Urothelium cell line (cell line): ENCODE measurements around the gene CCDC146.

Experiments used
- DNase-seq: peaks from one replicate; pipeline ENCODE4 v3.0.0; 2011; ENCODE audit warnings: low spot score, mixed read lengths
- FAIRE-seq: peaks from 2 replicates; lab custom pipeline; 2011; peaks lifted over from hg19 to GRCh38; lab: Jason Lieb, UNC

The CCDC146 gene

GRCh38 chr7:77239471-77239870 lies 117.1 kb downstream of the CCDC146 start:
- FAIRE-seq: no peak
- no peak for DNase-seq

GRCh38 chr7:77242068-77242467 lies 119.7 kb downstream of the CCDC146 start:
- DNase-seq (no peak), FAIRE-seq (no peak)

- no peak for DNase-seq
- FAIRE-seq: no peak
Observed at GRCh38 chr7:77242554-77242953, 120.1 kb downstream of the CCDC146 start.

GRCh38 chr7:77244222-77244934 lies 122.0 kb downstream of the CCDC146 start:
- FAIRE-seq (peak; percentile 97), DNase-seq (no peak)

- DNase-seq (no peak), FAIRE-seq (no peak)
Observed at GRCh38 chr7:77245015-77245755, 122.8 kb downstream of the CCDC146 start.

- FAIRE-seq (no peak), DNase-seq (no peak)
Observed at GRCh38 chr7:77246026-77246640, 123.7 kb downstream of the CCDC146 start.

- peak; percentile 46 for FAIRE-seq
- DNase-seq: peak; percentile 63
Observed at GRCh38 chr7:77247206-77247850, 124.9 kb downstream of the CCDC146 start.

GRCh38 chr7:77248154-77248553 lies 125.7 kb downstream of the CCDC146 start:
- DNase-seq (no peak), FAIRE-seq (no peak)

- no peak for FAIRE-seq
- no peak for DNase-seq
Observed at GRCh38 chr7:77252506-77252905, 130.1 kb downstream of the CCDC146 start.

- peak; percentile 46 for DNase-seq
- FAIRE-seq: no peak
Observed at GRCh38 chr7:77253151-77253550, 130.7 kb downstream of the CCDC146 start.

- no peak for FAIRE-seq
Observed at GRCh38 chr7:77254429-77254828, 132.0 kb downstream of the CCDC146 start.

GRCh38 chr7:77254915-77255314 lies 132.5 kb downstream of the CCDC146 start:
- DNase-seq (no peak), FAIRE-seq (no peak)

More at GRCh38 chr7:77254429-77254828, 132.0 kb downstream of the CCDC146 start:
- no peak for DNase-seq

GRCh38 chr7:77258014-77258413 lies 135.6 kb downstream of the CCDC146 start:
- FAIRE-seq (no peak), DNase-seq (peak; percentile 25)

- FAIRE-seq: no peak
- DNase-seq: no peak
Observed at GRCh38 chr7:77258593-77258992, 136.2 kb downstream of the CCDC146 start.

GRCh38 chr7:77262316-77262715 lies 139.9 kb downstream of the CCDC146 start:
- FAIRE-seq (no peak), DNase-seq (no peak)

GRCh38 chr7:77265666-77266065 lies 143.3 kb downstream of the CCDC146 start:
- no peak for DNase-seq

GRCh38 chr7:77266291-77266794 lies 143.9 kb downstream of the CCDC146 start:
- DNase-seq (no peak), FAIRE-seq (peak; percentile 5)

More at GRCh38 chr7:77265666-77266065, 143.3 kb downstream of the CCDC146 start:
- no peak for FAIRE-seq

- FAIRE-seq (no peak), DNase-seq (no peak)
Observed at GRCh38 chr7:77269360-77270093, 147.1 kb downstream of the CCDC146 start.

- DNase-seq: no peak
- FAIRE-seq: no peak
Observed at GRCh38 chr7:77270094-77270480, 147.7 kb downstream of the CCDC146 start.

GRCh38 chr7:77271766-77272165 lies 149.4 kb downstream of the CCDC146 start:
- no peak for FAIRE-seq

More at GRCh38 chr7:77271766-77272165, 149.4 kb downstream of the CCDC146 start:
- DNase-seq: no peak
